WTC11 (cell line): Measurements from ENCODE around the gene CAMKK2.

Experiments used
- ATF2 ChIP-seq: sonication (generic); formaldehyde crosslinking; IDR thresholded peaks from 2 replicates; pipeline ENCODE4 v1.8.1; 2022; ENCODE audit warnings: low read depth, missing genetic modification reagents, borderline replicate concordance
- CBFB ChIP-seq: sonication (generic); formaldehyde crosslinking; IDR thresholded peaks from 2 replicates; pipeline ENCODE4 v1.8.1; 2022; ENCODE audit warnings: mild to moderate bottlenecking, low read depth, missing genetic modification reagents
- CTCF ChIP-seq: fragments of 200-600 bp; IDR thresholded peaks from 2 replicates; pipeline ENCODE4 v1.8.0; 2022; ENCODE audit warnings: antibody characterized with exemption
- FOXJ3 ChIP-seq: sonication (generic); formaldehyde crosslinking; IDR thresholded peaks from 2 replicates; pipeline ENCODE4 v1.9.0; 2021; ENCODE audit warnings: missing genetic modification reagents, mild to moderate bottlenecking, borderline replicate concordance
- JUN ChIP-seq: sonication (generic); formaldehyde crosslinking; IDR thresholded peaks from 2 replicates; pipeline ENCODE4 v1.8.0; 2023; ENCODE audit warnings: mild to moderate bottlenecking, missing genetic modification reagents
- MAX ChIP-seq: sonication (generic); formaldehyde crosslinking; IDR thresholded peaks from 2 replicates; pipeline ENCODE4 v1.8.0; 2022; ENCODE audit warnings: mild to moderate bottlenecking, missing genetic modification reagents
- SMAD4 ChIP-seq: sonication (generic); formaldehyde crosslinking; IDR thresholded peaks from 2 replicates; pipeline ENCODE4 v1.8.0; 2022; ENCODE audit warnings: mild to moderate bottlenecking, missing genetic modification reagents
- TEAD1 ChIP-seq: sonication (generic); formaldehyde crosslinking; IDR thresholded peaks from 2 replicates; pipeline ENCODE4 v1.8.0; 2022; ENCODE audit warnings: mild to moderate bottlenecking, missing genetic modification reagents
- USF2 ChIP-seq: sonication (generic); formaldehyde crosslinking; IDR thresholded peaks from 2 replicates; pipeline ENCODE4 v1.8.1; 2023; ENCODE audit warnings: mild to moderate bottlenecking, missing genetic modification reagents, moderate library complexity
- ZNF232 ChIP-seq: sonication (generic); formaldehyde crosslinking; IDR thresholded peaks from 2 replicates; pipeline ENCODE4 v1.8.0; 2022; ENCODE audit warnings: mild to moderate bottlenecking, missing genetic modification reagents

- TF ChIP-seq CTCF: no peak
- TF ChIP-seq SMAD4 (CRISPR knock-in tag): no peak
- no peak for TF ChIP-seq JUN (CRISPR knock-in tag)
- TF ChIP-seq CBFB: no peak
- no peak for TF ChIP-seq FOXJ3 (CRISPR knock-in tag)
- no peak for TF ChIP-seq MAX (CRISPR knock-in tag)
- TF ChIP-seq TEAD1 (CRISPR knock-in tag): no peak
- no peak for TF ChIP-seq USF2 (CRISPR knock-in tag)
- TF ChIP-seq ATF2 (CRISPR knock-in tag): no peak
- no peak for TF ChIP-seq ZNF232 (CRISPR knock-in tag)
Measured at GRCh38 chr12:121325922-121326396, 29.4 kb upstream of the CAMKK2 start.
